K562 (cell line): ENCODE measurements around the gene YIPF5. TPM values are rescaled to one million over a fixed set of nuclear protein-coding genes. Genes with fewer than 3 reads are reported as not detected.
A peak's percentile ranks its signal among the peaks of the same experiment; 100 is the strongest.

Source experiments
- ATAC-seq: fragments of 200-7000 bp; cut with Tn5 transposase; 3 replicates; pipeline ENCODE4 v1.9.1; 2020; ENCODE audit warnings: moderate library complexity
- BruUV-seq: library from RNA; stranded (reverse); fragments of 400-500 nt; replicated peaks from 2 replicates; lab custom pipeline; 2021; lab: Mats Ljungman, UMichigan
- CTCF ChIA-PET: fragments of 300-600 bp; formaldehyde crosslinking; extraction: SDS; loops from one replicate; lab custom pipeline; 2021; ENCODE audit warnings: low intra/inter-chr PET ratio; lab: Yijun Ruan, JAX
- POLR2A ChIA-PET: fragments of 300-600, 350-650 bp; sonication (Branson Sonifier 250); formaldehyde crosslinking; extraction: SDS; loops from one replicate; lab custom pipeline; 2021; ENCODE audit warnings: antibody characterized with exemption, inconsistent platforms; lab: Yijun Ruan, JAX
- DNase-seq, 4 experiments: peaks; one replicate each; pipeline versions ENCODE4 v3.0.0 to v3.0.0-alpha.2; 2011 to 2018; ENCODE audit warnings: low spot score in 3 of 4, mixed read lengths in 3 of 4; ENCODE audit errors: extremely low read depth in 1 of 4
- FAIRE-seq: peaks from 2 replicates; lab custom pipeline; 2011; peaks lifted over from hg19 to GRCh38; lab: Jason Lieb, UNC
- H2AFZ ChIP-seq: 2 replicates; pipeline ENCODE4 v1.6.0; 2011; ENCODE audit warnings: low read depth, low read length, control low read depth, inconsistent platforms
- H3K27ac ChIP-seq: fragments of 200-600 bp; 3 replicates; pipeline ENCODE4 v1.8.0; 2011; ENCODE audit warnings: low read depth, mild to moderate bottlenecking, control low read depth, inconsistent platforms, low read length, moderate library complexity, mixed read lengths; ENCODE audit errors: extremely low read depth
- H3K27me3 ChIP-seq, 2 experiments: fragments of 300-600 bp in 1 of 2; 2 replicates in 1 of 2; 3 replicates in 1 of 2; pipeline versions ENCODE4 v1.6.0 to v1.8.0; 2011; ENCODE audit warnings: inconsistent platforms in 2 of 2, low read length in 2 of 2, mild to moderate bottlenecking in 1 of 2, mixed read lengths in 1 of 2, moderate library complexity in 1 of 2; ENCODE audit not compliant: control insufficient read depth in 2 of 2, insufficient read depth in 2 of 2
- H3K36me3 ChIP-seq: fragments of 300-600 bp; 3 replicates; pipeline ENCODE4 v1.8.0; 2011; ENCODE audit warnings: mild to moderate bottlenecking, low read length, inconsistent platforms; ENCODE audit not compliant: control insufficient read depth, insufficient read depth
- H3K4me1 ChIP-seq, 2 experiments: fragments of 200-600 bp in 1 of 2; replicated peaks in 1 of 2; 2 replicates in 1 of 2; 3 replicates in 1 of 2; pipeline versions ENCODE4 v1.5.1 to v1.8.0; 2011; ENCODE audit warnings: inconsistent platforms in 2 of 2, low read length in 2 of 2, mild to moderate bottlenecking in 1 of 2, mixed read lengths in 1 of 2, moderate library complexity in 1 of 2; ENCODE audit not compliant: control insufficient read depth in 2 of 2, insufficient read depth in 2 of 2
- H3K4me2 ChIP-seq: 2 replicates; pipeline ENCODE4 v1.6.1; 2011; ENCODE audit warnings: low read length, control low read depth, inconsistent platforms, mixed read lengths; ENCODE audit not compliant: insufficient read depth
- H3K4me3 ChIP-seq: fragments of 200-600 bp; sonication (generic), shearing (Covaris generic); 2 replicates; pipeline ENCODE4 v1.5.1; 2016; ENCODE audit warnings: control low read depth, inconsistent platforms
- H3K79me2 ChIP-seq: fragments of 200-600 bp; 3 replicates; pipeline ENCODE4 v1.8.0; 2011; ENCODE audit warnings: low read length, inconsistent platforms; ENCODE audit not compliant: control insufficient read depth, insufficient read depth
- H3K9ac ChIP-seq, 2 experiments: 2 replicates each; pipeline versions ENCODE4 v1.6.0 to v1.6.1; 2011; ENCODE audit warnings: low read depth in 2 of 2, low read length in 2 of 2, control low read depth in 1 of 2, inconsistent platforms in 1 of 2, mild to moderate bottlenecking in 1 of 2, mixed read lengths in 1 of 2; ENCODE audit not compliant: insufficient read depth in 1 of 2
- H3K9me1 ChIP-seq: one replicate; pipeline ENCODE4 v1.6.0; 2011; ENCODE audit warnings: inconsistent platforms, mild to moderate bottlenecking, low read length, moderate library complexity; ENCODE audit not compliant: control insufficient read depth, insufficient read depth
- H3K9me3 ChIP-seq: replicated peaks from 2 replicates; pipeline ENCODE4 v1.5.1; 2011; ENCODE audit warnings: low read depth, low read length, inconsistent platforms; ENCODE audit not compliant: control insufficient read depth, insufficient read depth
- H4K20me1 ChIP-seq: replicated peaks from 2 replicates; pipeline ENCODE4 v1.6.1; 2011; ENCODE audit warnings: low read length, inconsistent platforms, mixed read lengths; ENCODE audit not compliant: control insufficient read depth, insufficient read depth
- CHD7 ChIP-seq: fragments of 200-600 bp; sonication (generic); IDR thresholded peaks from one replicate; pipeline ENCODE4 v1.6.1; 2012; ENCODE audit warnings: mild to moderate bottlenecking, low read depth, low read length, inconsistent platforms
- HLTF ChIP-seq: fragments of 450-650 bp; IDR thresholded peaks from 2 replicates; pipeline ENCODE4 v1.6.1; 2016
- MEIS2 ChIP-seq: fragments of 450-650 bp; IDR thresholded peaks from 2 replicates; pipeline ENCODE4 v1.6.1; 2014; ENCODE audit warnings: mild to moderate bottlenecking; ENCODE audit not compliant: partially characterized antibody
- NR0B1 ChIP-seq: fragments of 450-650 bp; IDR thresholded peaks from one replicate; pipeline ENCODE4 v1.6.1; 2018; ENCODE audit warnings: mild to moderate bottlenecking, moderate library complexity; ENCODE audit not compliant: partially characterized antibody
- RBBP5 ChIP-seq: fragments of 200-600 bp; sonication (generic); IDR thresholded peaks from 2 replicates; pipeline ENCODE4 v1.6.1; 2012; ENCODE audit warnings: borderline replicate concordance, mild to moderate bottlenecking, low read length, control low read depth, inconsistent platforms; ENCODE audit not compliant: insufficient read depth, poor library complexity, severe bottlenecking
- SPI1 ChIP-seq: IDR thresholded peaks from 2 replicates; pipeline ENCODE4 v1.6.1; 2011; ENCODE audit warnings: low read depth, low read length, control low read depth, borderline replicate concordance
- ZNF699 ChIP-seq: fragments of 250-450 bp; sonication (Bioruptor Pico); IDR thresholded peaks from 2 replicates; pipeline ENCODE4 v1.8.0; 2021; ENCODE audit warnings: mild to moderate bottlenecking, moderate library complexity; ENCODE audit not compliant: insufficient replicate concordance
- WGBS: fragments of 100-300 bp; shearing (Covaris generic); methylation state at CpG from one replicate; pipeline ENCODE4 v1.1.6; 2016; ENCODE audit warnings: low coverage, mixed read lengths; ENCODE audit not compliant: insufficient coverage; ENCODE audit errors: missing lambda C conversion rate; 5-methylcytosine and 5-hydroxymethylcytosine counted together
- in situ Hi-C: fragments of 300-500 bp; cut with MboI; formaldehyde crosslinking; loops from 4 replicates; pipeline ENCODE4 v1.15.0; 2018; ENCODE audit warnings: inconsistent platforms, mixed read lengths
- intact Hi-C: fragments of 100-400 bp; cut with micrococcal nuclease; formaldehyde crosslinking; loops from 2 replicates; pipeline ENCODE4 v1.14.2; 2022
- polyA plus RNA-seq, 8 experiments: library from polyadenylated mRNA; depleted of rRNA in 4 of 8; stranded (reverse) in 5 of 8; unstranded in 3 of 8; fragments of >200 nt; fragmentation: Nextera tagmentation in 2 of 8; fragmentation: Illumina TruSeq in 1 of 8; extraction: Ambion mirVana in 2 of 8; extraction: Trizol in 1 of 8; gene quantifications; 2 replicates each; pipeline versions ENCODE4 v1.2.1 to v1.2.3, GENCODE V29; 2011 to 2014; ENCODE audit warnings: inconsistent platforms in 1 of 8, missing spikeins in 1 of 8
- total RNA-seq, 7 experiments: library from RNA; depleted of rRNA in 6 of 7; stranded (reverse); fragments of >200 nt in 6 of 7; fragmentation: Illumina TruSeq in 2 of 7; extraction: Trizol in 2 of 7; gene quantifications; 2 replicates each; pipeline versions ENCODE4 v1.2.1 to v1.2.3, GENCODE V29; 2011 to 2021; ENCODE audit warnings: low replicate concordance in 1 of 7

Gene YIPF5
- total and polyA plus RNA-seq, 9 of the 15 experiments (the other 6 are each of a cell fraction or from before 2014, with no cell fraction given), result 12.1 to 52.9 (median 33.7) TPM

- DNase-seq, result no peak
- no peak for ATAC-seq
- intact Hi-C loops, result loop anchor here (1.0 to 10.0 kb wide), 3 partner anchors 1032 to 1847 kb away; no protein-coding TSS in a partner anchor
- TF ChIP-seq RBBP5 (no peak), NR0B1 (no peak), CHD7 (no peak), ZNF699 (CRISPR knock-in tag) (no peak), HLTF (no peak), MEIS2 (no peak), SPI1 (peak; percentile 26; the same call in 1 of the 2 replicates)
Measured at GRCh38 chr5:144202726-144203125, 32.3 kb upstream of the YIPF5 start.

More at GRCh38 chr5:144202726-144203125, 32.3 kb upstream of the YIPF5 start:
- Histone ChIP-seq H3K9me3 (no peaks in the 10 kb centered on the region), H3K79me2 (no peaks in the 10 kb centered on the region), H3K36me3 (no peaks in the 10 kb centered on the region), H4K20me1 (no peaks in the 10 kb centered on the region), H2AFZ (no peak overlapping the region), H3K4me1 (peaks cover 0 to 4% of the 10 kb centered on the region in 2 experiments; a peak in 2 of 5 replicates), H3K9me1 (no peaks in the 10 kb centered on the region), H3K4me2 (no peak overlapping the region), H3K4me3 (no peak overlapping the region), H3K27ac (no peak overlapping the region), H3K9ac (no peak overlapping the region), H3K27me3 (peaks cover 3 to 6% of the 10 kb centered on the region in 2 experiments; a peak in 2 of 5 replicates)
- 11% methylated on average over 1 of the region's 1 CpG for WGBS
- ChIA-PET CTCF (interaction anchor here (1.7 kb wide), 1 partner anchor 1850 kb away, joined by 4 read pairs; no protein-coding TSS in a partner anchor), POLR2A (no interaction called here)
- in situ Hi-C loops, result loop anchor here (25.0 kb wide), 1 partner anchor 1860 kb away; no protein-coding TSS in a partner anchor
- no TSS peak for BruUV-seq
- no peak for FAIRE-seq
